ENCODE results near the gene INPP5A.

The INPP5A gene

DNA sequence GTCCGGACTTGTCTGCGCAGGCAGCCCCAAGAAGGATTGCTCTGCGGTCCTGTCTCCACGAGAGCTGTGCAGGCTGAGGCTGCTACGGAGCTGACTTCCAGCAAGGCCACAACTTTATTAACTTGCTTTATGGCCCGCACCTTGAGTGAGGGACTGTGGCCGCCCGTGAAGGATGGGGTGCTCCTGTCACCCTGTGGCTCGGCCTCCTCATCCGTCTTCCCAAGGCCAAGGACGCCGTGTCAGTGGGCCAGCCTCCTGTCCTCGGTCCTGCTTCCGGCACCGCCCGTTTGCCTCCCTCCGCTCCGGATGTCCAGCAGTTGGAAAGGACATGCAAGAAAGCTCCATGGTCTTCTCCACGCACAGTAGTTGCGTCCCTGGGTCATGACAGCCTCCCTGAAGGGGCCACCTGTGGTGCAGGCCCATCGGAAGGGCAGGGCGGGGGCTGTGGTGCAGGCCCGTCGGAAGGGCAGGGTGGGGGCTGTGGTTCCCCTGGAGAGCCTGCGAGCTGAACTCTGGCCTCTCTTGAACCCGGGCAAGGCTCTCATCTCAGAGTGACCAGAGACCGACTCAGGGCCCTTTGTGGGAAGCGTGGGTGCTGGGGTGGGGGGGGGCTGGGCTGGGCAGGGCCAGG, 161.3 kb downstream of the INPP5A start:
- H2AK5ac ChIP-seq (ENCODE audit: low read depth, low read length) = no peak overlapping the region
- no peak for DNase-seq (ENCODE audit: low spot score)
- no peak overlapping the region for H4K8ac ChIP-seq (ENCODE audit: low read depth, low read length)
- peak overlapping the region; percentile 11 for H3K4ac ChIP-seq (ENCODE audit: low read length)
- peak overlapping the region; percentile 5 for H3K23ac ChIP-seq (ENCODE audit: low read depth, low read length, poor library complexity)
- no peak overlapping the region for H2BK5ac ChIP-seq (ENCODE audit: low read length)
- no peak overlapping the region for H2BK120ac ChIP-seq (ENCODE audit: low read depth, low read length)
- H3K14ac ChIP-seq (ENCODE audit: low read length) = peak overlapping the region; percentile 89
- H3K4me1 ChIP-seq (ENCODE audit: control insufficient read depth in 2 of 2, insufficient read depth in 1 of 2, low read depth in 1 of 2, low read length in 2 of 2) = peaks cover 0 to 11% of the 10 kb centered on the region in 2 donors
- no peak overlapping the region for H2AFZ ChIP-seq (ENCODE audit: low read length)
- peaks cover 0 to 11% of the 10 kb centered on the region in 2 donors for H3K36me3 ChIP-seq (replicated peaks in 1 of 2; ENCODE audit: control insufficient read depth in 2 of 2, insufficient read depth in 2 of 2, low read length in 2 of 2)
- H2BK15ac ChIP-seq (ENCODE audit: low read length) = no peak overlapping the region
- no peak overlapping the region for H3K4me2 ChIP-seq (ENCODE audit: insufficient read depth, low read length, poor library complexity, severe bottlenecking)
- peaks cover 2 to 21% of the 10 kb centered on the region in 2 donors for H3K9me3 ChIP-seq (replicated peaks in 1 of 2; ENCODE audit: control insufficient read depth in 2 of 2, insufficient read depth in 1 of 2, low read depth in 1 of 2, low read length in 2 of 2)
- no peak overlapping the region for H3K9ac ChIP-seq (ENCODE audit: low read depth, low read length, poor library complexity)
- H3K4me3 ChIP-seq (ENCODE audit: low read length in 2 of 2) = no peak overlapping the region
- H3K27ac ChIP-seq (replicated peaks; ENCODE audit: low read length) = no peak overlapping the region
- no peak overlapping the region for H4K91ac ChIP-seq (ENCODE audit: low read depth, low read length, poor library complexity)
- H3K18ac ChIP-seq (ENCODE audit: low read length) = peak overlapping the region; percentile 64
- peaks cover 5% of the 10 kb centered on the region for H3K79me1 ChIP-seq (ENCODE audit: low read depth, low read length)
- no peaks in the 10 kb centered on the region for H3K27me3 ChIP-seq (ENCODE audit: control insufficient read depth in 3 of 3, insufficient read depth in 3 of 3, low read depth in 1 of 3, low read length in 3 of 3)
- no peak overlapping the region for H2BK12ac ChIP-seq (ENCODE audit: low read length)
- no CpG with 5 or more reads among the region's 28 CpGs for WGBS, 2 donors (ENCODE audit: extremely low coverage in 2 of 2, insufficient read length in 2 of 2, insufficient replicate concordance in 1 of 2)

DNA sequence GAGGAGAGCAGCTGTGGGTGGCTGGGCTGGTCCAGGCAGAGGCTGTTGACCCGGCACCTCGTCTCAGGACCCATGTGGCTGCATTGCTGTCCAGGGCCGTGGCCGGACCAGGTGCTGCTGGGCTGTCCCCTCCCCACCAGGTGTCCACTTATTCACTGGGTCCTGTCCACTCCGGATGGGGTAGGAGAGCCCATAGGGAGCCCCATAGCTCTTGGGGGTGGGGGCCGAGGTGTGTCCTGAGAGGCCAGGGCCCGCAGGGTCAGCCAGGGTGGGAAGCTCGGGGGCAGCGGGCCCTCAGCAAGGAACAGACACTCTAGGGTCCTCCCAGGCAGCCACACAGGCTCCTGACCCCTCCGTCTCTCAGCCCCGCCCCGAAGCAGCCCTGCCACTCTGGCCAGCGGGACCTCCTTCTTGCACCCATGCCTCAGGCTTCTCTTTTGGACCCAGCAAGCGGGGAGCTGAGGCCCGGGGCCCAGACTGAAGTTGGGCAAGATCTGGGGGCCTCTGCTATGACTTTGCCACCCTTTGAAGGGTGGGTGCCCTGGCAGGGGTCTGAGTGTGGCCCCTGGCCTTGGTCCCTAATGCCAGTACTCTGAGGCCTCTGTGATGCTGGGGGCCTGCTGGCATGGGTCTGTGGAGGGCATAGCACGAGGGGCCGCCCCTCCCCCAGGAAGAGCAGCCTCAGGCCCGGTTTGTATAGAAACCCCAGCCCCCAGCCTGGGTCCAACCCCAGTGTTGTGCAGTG, 162.0 kb downstream of the INPP5A start:
- no CpG with 5 or more reads among the region's 18 CpGs for WGBS, 2 donors (ENCODE audit: extremely low coverage in 2 of 2, insufficient read length in 2 of 2, insufficient replicate concordance in 1 of 2)
- peak overlapping the region; percentile 38 for H3K14ac ChIP-seq (ENCODE audit: low read length)
- H3K9ac ChIP-seq (ENCODE audit: low read depth, low read length, poor library complexity) = no peak overlapping the region
- no peak overlapping the region for H4K8ac ChIP-seq (ENCODE audit: low read depth, low read length)
- no peak overlapping the region for H3K4me2 ChIP-seq (ENCODE audit: insufficient read depth, low read length, poor library complexity, severe bottlenecking)
- peaks cover 0 to 11% of the 10 kb centered on the region in 2 donors for H3K4me1 ChIP-seq (ENCODE audit: control insufficient read depth in 2 of 2, insufficient read depth in 1 of 2, low read depth in 1 of 2, low read length in 2 of 2)
- no peak overlapping the region for H3K4ac ChIP-seq (ENCODE audit: low read length)
- H3K18ac ChIP-seq (ENCODE audit: low read length) = peak overlapping the region; percentile 74
- H2BK120ac ChIP-seq (ENCODE audit: low read depth, low read length) = no peak overlapping the region
- no peak overlapping the region for H2BK5ac ChIP-seq (ENCODE audit: low read length)
- H2AFZ ChIP-seq (ENCODE audit: low read length) = no peak overlapping the region
- peaks cover 0 to 11% of the 10 kb centered on the region in 2 donors for H3K36me3 ChIP-seq (replicated peaks in 1 of 2; ENCODE audit: control insufficient read depth in 2 of 2, insufficient read depth in 2 of 2, low read length in 2 of 2)
- no peak for DNase-seq (ENCODE audit: low spot score)
- H4K91ac ChIP-seq (ENCODE audit: low read depth, low read length, poor library complexity) = no peak overlapping the region
- H3K79me1 ChIP-seq (ENCODE audit: low read depth, low read length) = peaks cover 7% of the 10 kb centered on the region
- H3K27ac ChIP-seq (replicated peaks; ENCODE audit: low read length) = no peak overlapping the region
- no peak overlapping the region for H3K23ac ChIP-seq (ENCODE audit: low read depth, low read length, poor library complexity)
- H3K27me3 ChIP-seq (ENCODE audit: control insufficient read depth in 3 of 3, insufficient read depth in 3 of 3, low read depth in 1 of 3, low read length in 3 of 3) = no peaks in the 10 kb centered on the region
- H2BK15ac ChIP-seq (ENCODE audit: low read length) = no peak overlapping the region
- no peak overlapping the region for H2AK5ac ChIP-seq (ENCODE audit: low read depth, low read length)
- H3K9me3 ChIP-seq (replicated peaks in 1 of 2; ENCODE audit: control insufficient read depth in 2 of 2, insufficient read depth in 1 of 2, low read depth in 1 of 2, low read length in 2 of 2) = peaks cover 4 to 15% of the 10 kb centered on the region in 2 donors
- no peak overlapping the region for H2BK12ac ChIP-seq (ENCODE audit: low read length)
- H3K4me3 ChIP-seq (ENCODE audit: low read length in 2 of 2) = no peak overlapping the region

DNA sequence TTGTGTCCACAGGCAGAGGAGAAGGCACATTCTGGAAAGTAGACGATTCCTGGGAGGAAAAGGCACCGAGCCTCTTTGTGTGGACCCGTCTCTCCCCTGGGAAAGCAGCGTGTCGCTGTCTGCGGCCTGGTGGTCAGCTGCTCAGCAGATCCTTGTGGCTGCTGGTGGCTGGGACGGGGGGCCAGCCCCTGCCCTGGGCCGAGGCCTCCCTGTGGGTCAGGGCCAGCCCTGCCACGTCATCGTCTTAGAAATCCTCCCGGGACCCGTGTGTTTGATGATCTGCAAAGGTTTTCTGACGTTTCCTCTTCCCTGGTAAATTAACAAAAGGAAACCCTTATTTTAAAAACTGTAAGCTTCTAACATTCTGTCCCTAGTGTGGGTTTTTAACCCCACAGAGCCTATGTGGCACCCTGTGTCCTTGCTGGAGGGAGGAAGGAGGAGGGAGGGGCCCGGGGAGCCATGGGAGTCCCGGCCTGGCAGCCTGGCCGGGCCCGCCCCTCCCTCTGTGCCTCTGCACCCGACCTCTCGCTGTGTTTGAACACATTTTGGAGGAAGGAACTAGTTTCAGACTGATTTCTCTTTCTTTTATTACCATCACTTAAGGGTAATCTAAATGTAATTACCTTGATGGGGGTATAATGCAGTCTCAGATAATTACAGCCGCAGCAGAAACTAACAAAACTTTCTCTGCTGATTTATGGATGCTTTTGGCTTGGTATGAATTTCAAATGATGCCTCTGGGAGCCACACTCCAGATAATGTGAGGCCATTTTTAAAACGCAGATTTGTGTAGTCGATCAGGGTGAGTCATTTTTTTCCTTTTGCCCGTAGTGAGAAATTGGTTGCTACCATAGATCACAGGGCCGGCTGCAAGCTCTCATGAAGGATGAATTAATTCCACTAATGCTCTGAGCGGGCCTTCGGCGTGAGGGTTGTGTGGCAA, 162.8 kb downstream of the INPP5A start:
- peaks cover 0 to 11% of the 10 kb centered on the region in 2 donors for H3K4me1 ChIP-seq (ENCODE audit: control insufficient read depth in 2 of 2, insufficient read depth in 1 of 2, low read depth in 1 of 2, low read length in 2 of 2)
- no peak overlapping the region for H3K4me2 ChIP-seq (ENCODE audit: insufficient read depth, low read length, poor library complexity, severe bottlenecking)
- peaks cover 4 to 14% of the 10 kb centered on the region in 2 donors for H3K9me3 ChIP-seq (replicated peaks in 1 of 2; ENCODE audit: control insufficient read depth in 2 of 2, insufficient read depth in 1 of 2, low read depth in 1 of 2, low read length in 2 of 2)
- H3K4me3 ChIP-seq (ENCODE audit: low read length in 2 of 2) = no peak overlapping the region
- H3K14ac ChIP-seq (ENCODE audit: low read length) = no peak overlapping the region
- no peak overlapping the region for H3K23ac ChIP-seq (ENCODE audit: low read depth, low read length, poor library complexity)
- peak overlapping the region; percentile 43 for H2AK5ac ChIP-seq (ENCODE audit: low read depth, low read length)
- H2BK5ac ChIP-seq (ENCODE audit: low read length) = no peak overlapping the region
- no peak overlapping the region for H2AFZ ChIP-seq (ENCODE audit: low read length)
- H3K79me1 ChIP-seq (ENCODE audit: low read depth, low read length) = peaks cover 7% of the 10 kb centered on the region
- H3K36me3 ChIP-seq (replicated peaks in 1 of 2; ENCODE audit: control insufficient read depth in 2 of 2, insufficient read depth in 2 of 2, low read length in 2 of 2) = peaks cover 0 to 11% of the 10 kb centered on the region in 2 donors
- DNase-seq (ENCODE audit: low spot score) = no peak
- H3K27me3 ChIP-seq (ENCODE audit: control insufficient read depth in 3 of 3, insufficient read depth in 3 of 3, low read depth in 1 of 3, low read length in 3 of 3) = no peaks in the 10 kb centered on the region
- H3K18ac ChIP-seq (ENCODE audit: low read length) = peak overlapping the region; percentile 74
- no CpG with 5 or more reads among the region's 27 CpGs for WGBS, 2 donors (ENCODE audit: extremely low coverage in 2 of 2, insufficient read length in 2 of 2, insufficient replicate concordance in 1 of 2)
- H3K9ac ChIP-seq (ENCODE audit: low read depth, low read length, poor library complexity) = no peak overlapping the region
- H4K8ac ChIP-seq (ENCODE audit: low read depth, low read length) = no peak overlapping the region
- no peak overlapping the region for H3K27ac ChIP-seq (replicated peaks; ENCODE audit: low read length)
- H2BK15ac ChIP-seq (ENCODE audit: low read length) = no peak overlapping the region
- no peak overlapping the region for H4K91ac ChIP-seq (ENCODE audit: low read depth, low read length, poor library complexity)
- H2BK120ac ChIP-seq (ENCODE audit: low read depth, low read length) = no peak overlapping the region
- no peak overlapping the region for H2BK12ac ChIP-seq (ENCODE audit: low read length)
- H3K4ac ChIP-seq (ENCODE audit: low read length) = no peak overlapping the region

All from neuronal stem cell (in vitro differentiated cells).